IPS-11a (cell line): ENCODE measurements around the gene VMAC.
"Not testable (repeated sequence)": the region's sequence is repeated elsewhere in the genome, so short reads cannot be mapped to it uniquely, and the experiment has no call there.

ENCODE experiments used
- H3K4me3 ChIP-seq: one replicate; pipeline ENCODE4 v1.5.1; 2013; ENCODE audit warnings: low read depth, low read length, control low read depth

The VMAC gene

GRCh38 chr19:5883157-5883873 is 21.4 kb upstream of the VMAC start:
- not testable (repeated sequence) for H3K4me3 ChIP-seq

DNA sequence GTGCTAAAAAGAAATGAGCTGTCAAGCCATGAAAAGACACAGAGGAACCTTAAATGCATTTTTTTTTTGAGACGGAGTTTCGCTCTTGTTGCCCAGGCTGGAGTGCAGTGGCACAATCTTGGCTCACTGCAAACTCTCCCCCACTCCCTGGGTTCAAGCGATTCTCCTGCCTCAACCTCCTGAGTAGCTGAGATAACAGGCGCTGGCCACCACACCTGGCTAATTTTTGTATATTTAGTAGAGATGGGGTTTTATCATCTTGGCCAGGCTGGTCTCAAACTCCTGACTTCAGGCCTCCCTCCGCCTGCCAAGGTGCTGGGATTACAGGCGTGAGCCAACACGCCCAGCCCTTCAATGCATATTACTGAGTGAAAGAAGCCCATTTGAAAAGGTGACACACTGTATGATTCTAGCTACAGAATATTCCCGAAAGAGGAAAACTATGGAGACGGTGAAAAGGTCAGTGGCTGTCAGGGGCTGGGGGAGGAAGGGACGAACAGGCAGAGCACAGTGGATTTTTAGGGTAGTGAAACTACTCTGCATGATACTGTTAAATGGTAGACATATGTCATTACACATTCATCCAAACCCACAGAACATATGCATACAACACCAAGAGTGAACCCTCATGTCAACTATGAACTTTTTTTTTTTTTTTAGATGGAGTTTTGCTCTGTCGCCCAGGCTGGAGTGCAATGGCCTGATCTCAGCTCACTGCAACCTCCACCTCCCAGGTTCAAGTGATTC is 20.4 kb upstream of the VMAC start:
- H3K4me3 ChIP-seq = not testable (repeated sequence)

- H3K4me3 ChIP-seq = no peak overlapping the region
These were observed 15.2 kb upstream of the VMAC start for GRCh38 chr19:5889288-5889971.

GRCh38 chr19:5890099-5890498 is 14.6 kb upstream of the VMAC start:
- no peak overlapping the region for H3K4me3 ChIP-seq

- H3K4me3 ChIP-seq = no peak overlapping the region
These were observed 13.1 kb upstream of the VMAC start for GRCh38 chr19:5891572-5891937.

DNA sequence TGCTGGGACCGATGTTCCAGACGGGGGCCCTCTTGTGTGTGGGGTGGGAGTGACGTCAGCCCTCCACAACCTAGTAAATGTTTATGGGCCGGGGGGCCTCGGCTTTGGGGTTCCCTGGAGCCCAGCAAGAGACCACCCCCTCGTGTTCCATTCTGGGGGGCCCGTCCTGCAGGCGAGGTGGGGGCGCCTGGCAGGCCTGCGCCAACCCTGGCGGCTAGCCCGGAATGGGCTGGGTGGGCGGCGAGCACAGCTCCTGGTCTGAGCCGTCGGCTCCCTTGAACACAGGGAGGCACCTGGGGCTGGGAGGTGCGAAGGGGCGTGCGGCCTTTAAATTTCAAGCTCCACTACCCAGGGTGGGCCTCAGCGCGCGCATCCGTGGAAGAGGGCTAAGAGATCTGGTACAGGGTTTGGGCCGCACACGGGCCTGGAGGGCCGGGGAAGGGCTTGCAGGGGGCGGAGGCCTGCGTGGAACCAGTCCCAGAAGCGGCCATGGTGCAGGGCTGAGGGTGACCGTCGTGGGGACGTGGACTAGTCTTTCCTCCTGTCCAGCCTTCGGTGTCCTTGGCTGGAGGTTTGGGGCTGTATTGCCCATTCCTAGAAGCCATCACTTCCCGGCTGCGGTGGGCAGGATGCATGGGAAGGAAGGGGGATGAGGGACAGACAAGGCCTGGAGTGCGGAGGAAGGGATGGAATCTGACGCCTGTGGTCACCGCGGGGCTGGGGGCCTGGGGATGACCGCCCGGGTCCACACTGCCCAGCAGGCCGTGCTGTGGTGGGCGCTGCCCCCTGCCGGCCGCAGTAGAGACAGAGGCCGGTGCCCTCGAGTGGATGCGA is 12.5 kb upstream of the VMAC start:
- no peak overlapping the region for H3K4me3 ChIP-seq

- no peak overlapping the region for H3K4me3 ChIP-seq
These were observed 11.8 kb upstream of the VMAC start for GRCh38 chr19:5892772-5893275.

DNA sequence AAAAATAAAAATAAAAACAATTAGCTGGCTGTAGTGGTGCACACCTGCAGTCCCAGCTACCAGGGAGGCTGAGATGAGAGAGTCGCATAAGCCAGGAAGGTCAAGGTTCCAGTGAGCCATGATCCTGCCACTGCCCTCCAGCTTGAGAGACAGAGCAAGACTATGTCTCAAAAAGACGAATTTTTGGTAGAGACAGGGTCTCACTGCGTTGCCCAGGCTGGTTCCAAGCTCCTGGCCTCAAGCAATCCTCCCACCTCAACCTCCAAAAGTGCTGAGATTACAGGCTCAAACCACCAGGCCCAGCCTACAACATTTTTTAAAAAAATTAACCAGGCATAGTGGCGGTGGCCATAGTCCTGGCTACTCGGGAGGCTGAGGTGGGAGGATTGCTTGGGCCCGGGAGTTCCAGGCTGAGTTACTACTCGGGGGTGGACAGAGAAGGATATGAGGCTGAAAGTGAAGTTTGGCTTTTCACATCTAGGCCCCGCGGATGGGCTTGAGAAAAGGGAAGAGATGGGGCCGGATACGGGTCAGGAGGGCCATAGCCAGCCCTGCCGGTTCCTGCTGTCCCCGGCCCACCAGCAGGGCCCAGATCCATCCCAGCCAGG is 11.3 kb upstream of the VMAC start:
- no peak overlapping the region for H3K4me3 ChIP-seq

DNA sequence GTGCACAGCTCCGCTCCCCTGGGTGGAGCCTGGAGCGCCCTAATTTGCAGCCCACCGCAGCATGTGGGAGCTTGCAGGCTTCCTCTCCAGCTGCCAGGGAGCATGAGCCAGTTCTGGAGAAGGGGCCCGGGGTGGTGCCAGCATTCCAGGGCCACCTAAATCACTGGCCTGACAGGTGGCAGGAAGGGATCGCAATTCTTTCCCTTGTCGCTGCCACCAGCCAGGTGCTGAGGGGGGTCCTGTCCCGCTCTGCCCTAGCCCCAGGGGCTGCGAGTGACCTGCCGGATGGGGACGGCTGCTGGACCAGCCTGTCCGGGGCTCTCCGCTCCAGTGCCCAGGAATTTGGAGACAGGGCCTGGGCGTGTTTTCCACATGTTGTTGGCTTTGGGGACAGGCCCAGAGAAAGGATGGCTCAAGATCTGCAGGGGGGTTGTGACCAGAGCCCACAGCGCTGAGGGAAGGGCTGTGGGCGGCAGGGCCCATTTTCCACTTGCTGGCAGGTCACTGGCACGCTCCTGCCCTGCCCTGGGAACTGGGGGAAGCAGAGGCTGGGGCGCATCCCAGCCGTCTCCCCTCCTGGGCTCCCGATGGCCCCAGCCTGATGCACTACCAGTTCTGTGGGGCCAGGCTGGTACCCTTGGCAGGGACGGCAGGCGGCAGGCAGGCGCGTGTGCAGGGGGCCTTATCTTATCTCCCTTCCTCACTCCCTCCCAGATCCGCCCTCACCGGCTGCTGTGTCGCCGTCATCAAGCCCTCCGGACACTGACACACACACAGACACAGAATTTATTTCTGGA is 10.6 kb upstream of the VMAC start:
- no peak overlapping the region for H3K4me3 ChIP-seq

DNA sequence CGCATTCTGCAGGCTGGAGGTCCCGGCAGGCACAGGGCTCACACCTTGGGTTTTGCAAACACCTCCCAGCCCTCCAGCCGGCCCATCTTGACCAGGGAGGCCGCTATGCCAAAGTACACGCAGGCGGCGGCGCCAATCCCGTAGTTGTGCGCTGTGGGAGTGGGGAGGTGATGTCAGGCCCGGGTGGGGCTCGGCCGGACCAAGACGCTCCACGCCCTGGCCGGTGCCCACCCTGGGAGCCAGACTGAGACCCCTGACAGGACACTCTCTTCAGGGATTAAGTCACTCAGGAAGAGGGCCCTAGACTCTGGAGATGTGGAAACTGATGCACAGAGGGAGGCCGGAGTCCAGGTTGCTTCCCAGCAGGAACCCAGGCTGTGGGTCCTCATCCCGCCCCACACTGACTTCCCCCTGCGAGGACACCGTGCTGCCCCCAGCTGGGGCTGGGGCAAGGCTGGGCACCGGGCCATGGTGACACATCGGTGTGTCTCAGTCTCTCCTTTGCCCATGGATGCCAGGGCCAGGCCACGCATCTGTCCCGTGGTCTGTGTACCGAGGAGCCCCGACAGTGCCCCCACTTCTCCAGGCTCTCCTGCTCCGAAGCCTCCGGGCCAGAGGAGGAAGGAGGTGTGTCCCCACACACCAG is 9.8 kb upstream of the VMAC start:
- H3K4me3 ChIP-seq = no peak overlapping the region

GRCh38 chr19:5895409-5895808 is 9.3 kb upstream of the VMAC start:
- H3K4me3 ChIP-seq = no peak overlapping the region

GRCh38 chr19:5895890-5896289 is 8.8 kb upstream of the VMAC start:
- H3K4me3 ChIP-seq = no peak overlapping the region

DNA sequence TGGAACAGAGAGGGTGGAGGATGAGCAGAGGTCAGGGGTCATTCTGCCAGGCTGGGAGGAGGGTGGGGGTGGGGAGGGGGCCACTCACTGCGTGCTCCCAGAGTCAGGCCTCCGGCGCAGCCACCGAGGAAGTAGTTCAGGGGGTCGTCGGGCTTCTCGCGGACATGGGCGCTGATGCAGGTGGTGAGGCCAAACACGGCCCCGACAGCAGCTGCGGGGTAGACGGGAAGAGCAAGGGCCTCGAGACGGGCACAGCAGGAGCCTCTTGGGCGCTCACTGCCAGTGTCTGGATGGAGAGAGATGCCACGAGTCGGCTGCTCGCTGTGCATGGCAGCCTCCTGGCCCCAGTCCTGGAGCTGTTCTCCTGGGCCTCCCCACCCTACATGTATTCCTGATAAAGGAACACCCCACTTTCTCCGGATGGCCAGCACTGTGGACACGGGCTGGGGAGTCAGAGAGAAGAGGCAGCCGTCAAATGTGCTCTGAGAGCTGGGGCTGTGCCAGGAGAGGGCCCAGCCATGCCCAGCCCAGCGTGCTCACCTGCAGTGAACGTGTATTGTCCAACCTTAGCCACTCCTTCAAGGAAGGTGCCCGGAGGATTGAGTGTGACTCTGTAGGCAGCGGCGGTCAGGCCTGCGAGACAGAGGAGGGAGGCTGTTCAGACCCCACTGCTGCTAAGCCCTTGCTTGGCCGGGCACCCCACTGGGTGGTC is 8.2 kb upstream of the VMAC start:
- H3K4me3 ChIP-seq = no peak overlapping the region

DNA sequence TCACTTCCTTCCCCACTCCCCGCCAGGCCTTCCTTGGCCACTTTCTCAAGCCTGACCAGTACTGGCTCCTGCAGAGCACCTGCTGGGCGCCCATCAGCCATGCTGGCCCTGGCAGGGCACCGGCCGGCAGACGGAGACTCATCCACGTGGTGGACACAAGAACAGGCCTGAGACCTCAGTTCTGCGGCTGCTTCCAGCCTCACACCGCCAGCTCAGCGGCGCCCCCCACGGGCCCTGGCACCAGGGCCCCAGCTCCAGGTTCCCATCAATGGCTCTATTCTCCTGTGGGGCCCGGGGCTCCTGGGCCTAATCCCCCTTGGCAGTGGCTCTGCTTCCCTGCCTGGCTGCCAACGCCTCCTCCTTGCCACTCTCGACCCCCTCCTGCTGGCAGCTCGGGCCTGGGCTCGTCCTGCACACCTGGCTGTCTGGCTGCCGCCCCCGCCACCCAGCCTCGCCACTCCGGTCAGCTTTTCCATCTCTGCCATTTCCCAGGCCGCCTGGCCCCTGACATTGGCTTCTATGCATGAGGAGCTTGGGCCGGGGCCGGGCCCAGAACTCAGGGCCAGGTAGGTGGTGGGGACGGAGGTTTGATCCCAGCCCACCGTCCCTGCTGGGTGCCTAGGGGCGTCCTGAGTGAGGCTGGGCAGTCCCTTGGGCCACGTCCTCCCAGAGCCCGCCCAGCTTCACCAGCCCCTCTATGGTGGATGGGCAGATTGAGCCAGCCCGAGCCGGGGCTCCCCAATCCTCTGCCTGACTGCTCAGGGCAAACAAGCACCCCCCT is 7.3 kb upstream of the VMAC start:
- no peak overlapping the region for H3K4me3 ChIP-seq

- no peak overlapping the region for H3K4me3 ChIP-seq
These were observed 4.7 kb upstream of the VMAC start for GRCh38 chr19:5899728-5900526.

DNA sequence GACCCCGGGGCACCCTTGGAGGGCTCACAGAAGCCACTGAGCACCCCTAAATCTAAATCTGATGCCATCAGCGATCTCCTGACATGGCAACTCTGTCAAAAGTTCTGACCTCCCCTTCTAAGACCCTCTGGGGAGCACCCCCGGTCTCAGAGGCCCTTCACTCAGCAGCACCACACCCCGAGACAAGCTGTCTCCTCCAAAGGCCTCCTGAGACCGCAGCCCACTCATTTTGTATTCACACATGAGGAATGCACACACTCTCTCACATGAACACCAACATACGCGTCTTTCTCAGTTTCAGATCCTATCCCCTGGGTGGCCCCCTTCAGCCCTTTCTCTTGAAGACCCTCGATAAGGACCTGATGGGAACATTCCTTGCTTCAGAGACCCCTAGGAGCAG is 3.7 kb upstream of the VMAC start:
- no peak overlapping the region for H3K4me3 ChIP-seq

DNA sequence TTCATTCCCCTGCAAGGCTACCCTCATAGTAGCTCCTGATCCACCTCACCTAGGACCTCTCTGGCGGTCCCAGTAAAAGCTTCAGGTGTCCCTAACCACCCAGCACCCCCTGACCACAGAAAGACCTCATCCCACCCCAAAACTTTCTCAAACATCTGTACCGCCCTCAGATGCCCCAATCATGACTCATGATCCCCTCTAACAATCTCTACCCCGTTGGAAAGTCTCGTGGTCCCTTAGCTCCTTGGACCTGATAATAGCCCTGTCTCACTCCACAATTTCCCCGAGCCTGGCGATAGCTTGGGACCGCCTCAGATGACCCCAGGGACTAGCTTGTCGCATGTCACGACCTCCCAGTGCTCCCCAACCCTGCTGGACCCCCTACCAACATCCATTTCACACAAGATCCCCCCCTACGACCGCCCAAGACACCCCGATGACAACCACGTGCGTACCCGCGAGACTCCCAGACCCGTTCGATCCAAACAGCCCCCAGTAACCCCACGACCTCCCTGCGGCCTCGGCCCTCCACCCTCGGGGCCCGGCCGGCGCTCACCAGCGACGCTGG is 1.5 kb upstream of the VMAC start:
- H3K4me3 ChIP-seq = peak overlapping the region; percentile 99
